HFFc6 (cell line): ENCODE results near the gene POLR2B. TPM values are rescaled to one million over a fixed set of nuclear protein-coding genes. Genes with fewer than 3 reads are reported as not detected.

Experiments used
- DNase-seq: peaks from one replicate; pipeline ENCODE4 v3.0.0-alpha.2; 2018
- H3K27ac Mint-ChIP-seq: 2 replicates; pipeline ENCODE4 v1.8.0; 2020; ENCODE audit warnings: mild to moderate bottlenecking, mixed read lengths
- H3K27me3 Mint-ChIP-seq: 2 replicates; pipeline ENCODE4 v1.8.0; 2021; ENCODE audit warnings: mild to moderate bottlenecking, moderate library complexity, mixed read lengths; ENCODE audit not compliant: insufficient read depth
- H3K36me3 Mint-ChIP-seq: 2 replicates; pipeline ENCODE4 v1.8.0; 2021; ENCODE audit warnings: low read depth, mixed read lengths
- H3K4me1 Mint-ChIP-seq: 2 replicates; pipeline ENCODE4 v1.8.0; 2020; ENCODE audit warnings: low read depth, mixed read lengths
- H3K4me3 Mint-ChIP-seq: 2 replicates; pipeline ENCODE4 v1.8.0; 2020; ENCODE audit warnings: mild to moderate bottlenecking, moderate library complexity, mixed read lengths
- H3K9me3 Mint-ChIP-seq: 2 replicates; pipeline ENCODE4 v1.8.0; 2020; ENCODE audit warnings: mild to moderate bottlenecking, mixed read lengths
- CTCF ChIP-seq: fragments of 200-600 bp; sonication (generic); IDR thresholded peaks from 2 replicates; pipeline ENCODE4 v1.5.0; 2021; ENCODE audit warnings: antibody characterized with exemption, mild to moderate bottlenecking
- total RNA-seq, 6 experiments: library from RNA; stranded (reverse); fragmentation: NEBNext Ultra II Directional; extraction: Animal tissue kit (Norgen Biotek cat#: 25700); gene quantifications; 2 replicates in 1 of 6; 3 replicates in 5 of 6; pipeline ENCODE4 v1.2.3, GENCODE V29; 2021

Gene POLR2B
- total RNA-seq, 6 experiments from 2014 or later, result 83.5 to 90.9 (median 87.8) TPM

- H3K4me1 Mint-ChIP-seq, result peaks cover 7% of the 10 kb centered on the region
- TF ChIP-seq CTCF, result no peak
- peaks cover 32% of the 10 kb centered on the region for H3K36me3 Mint-ChIP-seq
- no peak for DNase-seq
- no peak overlapping the region for H3K4me3 Mint-ChIP-seq
- no peaks in the 10 kb centered on the region for H3K9me3 Mint-ChIP-seq
- H3K27me3 Mint-ChIP-seq, result peaks cover 8% of the 10 kb centered on the region
- H3K27ac Mint-ChIP-seq, result no peak overlapping the region
These were observed 34.9 kb downstream of the POLR2B start for GRCh38 chr4:57013543-57014120.

GRCh38 chr4:57018980-57019379, 40.3 kb downstream of the POLR2B start:
- Mint-ChIP-seq H3K27me3 (peaks cover 9% of the 10 kb centered on the region), H3K36me3 (peaks cover 45% of the 10 kb centered on the region), H3K27ac (peak overlapping the region; percentile 10; the same call in 1 of the 2 replicates), H3K4me1 (peaks cover 60% of the 10 kb centered on the region), H3K4me3 (no peak overlapping the region), H3K9me3 (no peaks in the 10 kb centered on the region)
- peak; percentile 59 for TF ChIP-seq CTCF
- DNase-seq, result no peak

- TF ChIP-seq CTCF, result no peak
- Mint-ChIP-seq H3K4me1 (peaks cover 72% of the 10 kb centered on the region), H3K4me3 (peak overlapping the region; percentile 29), H3K9me3 (no peaks in the 10 kb centered on the region), H3K36me3 (peaks cover 56% of the 10 kb centered on the region), H3K27me3 (peaks cover 4% of the 10 kb centered on the region), H3K27ac (peak overlapping the region; percentile 78)
- peak; percentile 84 for DNase-seq
These were observed 41.9 kb downstream of the POLR2B start for GRCh38 chr4:57020467-57021101.

- peaks cover 61% of the 10 kb centered on the region for H3K36me3 Mint-ChIP-seq
- H3K9me3 Mint-ChIP-seq, result no peaks in the 10 kb centered on the region
- H3K27ac Mint-ChIP-seq, result peak overlapping the region; percentile 78
- TF ChIP-seq CTCF, result no peak
- peak; percentile 96 for DNase-seq
- H3K4me3 Mint-ChIP-seq, result peak overlapping the region; percentile 29
- H3K4me1 Mint-ChIP-seq, result peaks cover 74% of the 10 kb centered on the region
- H3K27me3 Mint-ChIP-seq, result peaks cover 9% of the 10 kb centered on the region
These were observed 44.4 kb downstream of the POLR2B start for GRCh38 chr4:57023104-57023503.

GRCh38 chr4:57034520-57034919, 55.8 kb downstream of the POLR2B start:
- TF ChIP-seq CTCF, result no peak
- Mint-ChIP-seq H3K4me3 (no peak overlapping the region), H3K4me1 (peaks cover 16% of the 10 kb centered on the region), H3K27ac (no peak overlapping the region; the same call in 1 of the 2 replicates), H3K36me3 (peaks cover 37% of the 10 kb centered on the region), H3K9me3 (no peaks in the 10 kb centered on the region), H3K27me3 (peaks cover 6% of the 10 kb centered on the region)
- no peak for DNase-seq
